Measurements from ENCODE around the gene ATL1.

- TF ChIP-seq CTCF (IDR thresholded peaks at IDR 0.05; ENCODE audit: control extremely low read depth in 1 of 3, insufficient read depth in 1 of 3, low read depth in 1 of 3, low read length in 3 of 3) (no peak), POLR2AphosphoS5 (IDR thresholded peaks at IDR 0.05; ENCODE audit: low read depth, low read length) (no peak), GABPA (IDR thresholded peaks at IDR 0.05; ENCODE audit: borderline replicate concordance, insufficient read depth, low read length) (no peak), POLR2A (IDR thresholded peaks at IDR 0.05; ENCODE audit: control extremely low read depth in 1 of 2, low read depth in 2 of 2, low read length in 2 of 2) (no peak), CBX5 (IDR thresholded peaks at IDR 0.05; ENCODE audit: low read depth, low read length) (no peak), EZH2 (IDR thresholded peaks at IDR 0.05; ENCODE audit: low read depth, low read length, severe bottlenecking) (no peak), JUN (IDR thresholded peaks at IDR 0.05; ENCODE audit: low read depth, low read length) (no peak), ATF2 (IDR thresholded peaks at IDR 0.05; ENCODE audit: low read length) (no peak)
Measured at GRCh38 chr14:50612806-50613205, 52.9 kb downstream of the ATL1 start.

Data from H1 (cell line).